Measurements from ENCODE around the gene RXRA.

RXRA gene

DNA sequence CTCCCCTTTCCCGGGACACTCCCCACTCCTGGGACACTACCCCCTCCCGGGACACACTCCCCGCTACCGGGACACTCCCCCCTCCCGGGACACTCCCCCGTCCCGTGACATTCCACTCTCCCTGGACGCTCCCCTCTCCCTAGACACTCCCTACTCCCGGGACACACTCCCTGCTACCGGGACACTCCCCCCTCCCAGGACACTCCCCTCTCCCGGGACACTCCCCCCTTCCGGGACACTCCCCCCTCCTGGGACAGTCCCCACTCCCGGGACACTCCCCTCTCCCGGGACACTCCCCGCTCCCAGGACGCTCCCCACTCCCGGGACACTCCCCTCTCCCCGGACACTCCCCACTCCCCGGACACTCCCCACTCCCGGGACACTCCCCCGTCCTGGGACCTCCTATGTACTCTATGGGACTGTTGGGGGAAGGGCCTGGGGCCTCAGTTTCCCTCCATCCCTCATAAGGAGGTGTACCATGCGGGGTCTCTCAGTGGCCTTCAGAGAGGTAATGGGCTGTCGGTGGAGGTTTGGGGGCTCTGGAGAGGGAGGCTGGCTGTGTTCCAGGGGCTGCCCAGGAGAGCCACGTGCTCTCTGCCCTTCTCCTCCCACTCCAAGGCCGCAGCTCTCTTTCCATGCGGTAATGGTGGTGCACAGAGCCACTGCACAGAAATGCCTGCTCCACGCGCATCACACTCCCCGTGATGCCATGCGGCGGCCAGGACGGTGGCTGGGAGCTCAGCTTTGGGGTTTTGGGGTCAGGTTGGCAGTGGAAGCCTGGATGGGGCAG lies 96.2 kb downstream of the RXRA start:
- H3K36me3 ChIP-seq (ENCODE audit: insufficient read depth, low read length): no peaks in the 10 kb centered on the region; the same call in 1 of the 2 replicates
- no peak overlapping the region for H3K27ac ChIP-seq
- H3K9ac ChIP-seq (ENCODE audit: insufficient read length): no peak overlapping the region
- TF ChIP-seq FOXP2 (optimal IDR thresholded peaks at IDR 0.05; ENCODE audit: control extremely low read depth, extremely low read length, insufficient read depth) (no peak), POLR2AphosphoS5 (IDR thresholded peaks at IDR 0.05; ENCODE audit: borderline replicate concordance, low read depth, low read length) (no peak), EZH2 (IDR thresholded peaks at IDR 0.05) (no peak)
- H3K4me3 ChIP-seq: no peak overlapping the region
- DNase-seq (ENCODE audit: low read depth, low spot score): no peak
- H3K9me3 ChIP-seq (ENCODE audit: low read depth, low read length): no peaks in the 10 kb centered on the region

DNA sequence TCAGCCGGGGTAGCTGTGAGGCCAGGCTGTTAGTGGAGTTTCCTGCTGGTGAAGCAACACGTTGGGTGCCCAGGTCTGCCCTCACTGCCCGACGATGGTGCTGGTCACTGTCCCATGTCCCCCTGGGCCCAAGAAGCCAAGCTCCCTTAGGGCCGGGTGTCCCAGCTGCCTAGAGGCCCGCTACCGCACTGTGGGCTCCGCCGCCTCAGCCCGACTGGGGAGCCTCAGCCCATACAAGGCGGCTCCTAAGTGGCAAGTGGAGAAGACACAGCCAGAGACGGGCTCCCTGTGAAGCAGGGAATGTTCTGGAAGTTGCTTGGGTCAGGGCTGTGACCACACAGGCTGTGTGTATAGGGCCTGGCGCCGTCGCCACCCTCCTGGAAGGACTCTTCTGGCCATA lies 96.9 kb downstream of the RXRA start:
- no peaks in the 10 kb centered on the region for H3K9me3 ChIP-seq (ENCODE audit: low read depth, low read length)
- H3K36me3 ChIP-seq (ENCODE audit: insufficient read depth, low read length): no peaks in the 10 kb centered on the region; the same call in 1 of the 2 replicates
- DNase-seq (ENCODE audit: low read depth, low spot score): no peak
- H3K9ac ChIP-seq (ENCODE audit: insufficient read length): no peak overlapping the region
- TF ChIP-seq EZH2 (IDR thresholded peaks at IDR 0.05) (no peak), FOXP2 (optimal IDR thresholded peaks at IDR 0.05; ENCODE audit: control extremely low read depth, extremely low read length, insufficient read depth) (no peak), POLR2AphosphoS5 (IDR thresholded peaks at IDR 0.05; ENCODE audit: borderline replicate concordance, low read depth, low read length) (no peak)
- H3K4me3 ChIP-seq: no peak overlapping the region
- H3K27ac ChIP-seq: no peak overlapping the region

- no peaks in the 10 kb centered on the region; the same call in 1 of the 2 replicates for H3K36me3 ChIP-seq (ENCODE audit: insufficient read depth, low read length)
- TF ChIP-seq EZH2 (IDR thresholded peaks at IDR 0.05) (no peak), FOXP2 (optimal IDR thresholded peaks at IDR 0.05; ENCODE audit: control extremely low read depth, extremely low read length, insufficient read depth) (no peak), POLR2AphosphoS5 (IDR thresholded peaks at IDR 0.05; ENCODE audit: borderline replicate concordance, low read depth, low read length) (no peak)
- DNase-seq (ENCODE audit: low read depth, low spot score): no peak
- H3K27ac ChIP-seq: no peak overlapping the region
- no peak overlapping the region for H3K4me3 ChIP-seq
- no peaks in the 10 kb centered on the region for H3K9me3 ChIP-seq (ENCODE audit: low read depth, low read length)
- no peak overlapping the region for H3K9ac ChIP-seq (ENCODE audit: insufficient read length)
Measured at GRCh38 chr9:134423749-134424148, 97.5 kb downstream of the RXRA start.

DNA sequence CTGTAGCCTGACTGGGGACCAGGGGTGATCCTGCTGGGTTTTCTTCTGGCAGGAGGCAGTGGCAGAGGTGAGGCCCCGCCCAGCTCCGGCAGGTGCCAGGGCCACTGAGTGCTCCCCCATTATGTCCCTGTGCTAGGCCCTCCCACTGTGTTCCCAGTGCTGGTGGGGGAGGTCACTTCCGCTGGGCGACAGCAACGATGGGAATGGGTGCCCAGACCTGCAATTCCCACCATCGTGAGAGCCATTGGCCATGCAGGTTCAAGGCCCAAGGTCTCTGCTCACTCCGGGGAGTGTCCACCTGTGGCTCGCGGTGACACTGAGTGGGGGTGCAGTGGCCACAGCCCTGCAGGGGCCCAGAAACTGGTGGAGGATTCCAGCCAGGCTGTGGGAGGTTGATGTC lies 98.6 kb downstream of the RXRA start:
- Histone ChIP-seq H3K9ac (ENCODE audit: insufficient read length) (no peak overlapping the region), H3K4me3 (no peak overlapping the region), H3K27ac (no peak overlapping the region), H3K36me3 (ENCODE audit: insufficient read depth, low read length) (no peaks in the 10 kb centered on the region; the same call in 1 of the 2 replicates), H3K9me3 (ENCODE audit: low read depth, low read length) (no peaks in the 10 kb centered on the region)
- DNase-seq (ENCODE audit: low read depth, low spot score): no peak
- TF ChIP-seq EZH2 (IDR thresholded peaks at IDR 0.05): no peak
- no peak for TF ChIP-seq POLR2AphosphoS5 (IDR thresholded peaks at IDR 0.05; ENCODE audit: borderline replicate concordance, low read depth, low read length)
- TF ChIP-seq FOXP2 (optimal IDR thresholded peaks at IDR 0.05; ENCODE audit: control extremely low read depth, extremely low read length, insufficient read depth): no peak

- Histone ChIP-seq H3K9ac (ENCODE audit: insufficient read length) (no peak overlapping the region), H3K4me3 (no peak overlapping the region), H3K36me3 (ENCODE audit: insufficient read depth, low read length) (no peaks in the 10 kb centered on the region; the same call in 1 of the 2 replicates), H3K27ac (no peak overlapping the region), H3K9me3 (ENCODE audit: low read depth, low read length) (no peaks in the 10 kb centered on the region)
- no peak for TF ChIP-seq FOXP2 (optimal IDR thresholded peaks at IDR 0.05; ENCODE audit: control extremely low read depth, extremely low read length, insufficient read depth)
- TF ChIP-seq POLR2AphosphoS5 (IDR thresholded peaks at IDR 0.05; ENCODE audit: borderline replicate concordance, low read depth, low read length): no peak
- TF ChIP-seq EZH2 (IDR thresholded peaks at IDR 0.05): no peak
- DNase-seq (ENCODE audit: low read depth, low spot score): no peak
Measured at GRCh38 chr9:134425401-134425800, 99.1 kb downstream of the RXRA start.

- Histone ChIP-seq H3K9ac (ENCODE audit: insufficient read length) (no peak overlapping the region), H3K9me3 (ENCODE audit: low read depth, low read length) (no peaks in the 10 kb centered on the region), H3K4me3 (no peak overlapping the region), H3K27ac (no peak overlapping the region), H3K36me3 (ENCODE audit: insufficient read depth, low read length) (no peaks in the 10 kb centered on the region; the same call in 1 of the 2 replicates)
- TF ChIP-seq EZH2 (IDR thresholded peaks at IDR 0.05) (no peak), FOXP2 (optimal IDR thresholded peaks at IDR 0.05; ENCODE audit: control extremely low read depth, extremely low read length, insufficient read depth) (no peak), POLR2AphosphoS5 (IDR thresholded peaks at IDR 0.05; ENCODE audit: borderline replicate concordance, low read depth, low read length) (no peak)
- no peak for DNase-seq (ENCODE audit: low read depth, low spot score)
Measured at GRCh38 chr9:134425812-134426211, 99.6 kb downstream of the RXRA start.

- DNase-seq (ENCODE audit: low read depth, low spot score): no peak
- Histone ChIP-seq H3K27ac (no peak overlapping the region), H3K9ac (ENCODE audit: insufficient read length) (no peak overlapping the region), H3K36me3 (ENCODE audit: insufficient read depth, low read length) (no peaks in the 10 kb centered on the region; the same call in 1 of the 2 replicates), H3K4me3 (no peak overlapping the region), H3K9me3 (ENCODE audit: low read depth, low read length) (no peaks in the 10 kb centered on the region)
- TF ChIP-seq POLR2AphosphoS5 (IDR thresholded peaks at IDR 0.05; ENCODE audit: borderline replicate concordance, low read depth, low read length): no peak
- TF ChIP-seq EZH2 (IDR thresholded peaks at IDR 0.05): no peak
- TF ChIP-seq FOXP2 (optimal IDR thresholded peaks at IDR 0.05; ENCODE audit: control extremely low read depth, extremely low read length, insufficient read depth): no peak
Measured at GRCh38 chr9:134426436-134426835, 100.2 kb downstream of the RXRA start.

- H3K9me3 ChIP-seq (ENCODE audit: low read depth, low read length): no peaks in the 10 kb centered on the region
- H3K36me3 ChIP-seq (ENCODE audit: insufficient read depth, low read length): no peaks in the 10 kb centered on the region; the same call in 1 of the 2 replicates
- no peak for TF ChIP-seq FOXP2 (optimal IDR thresholded peaks at IDR 0.05; ENCODE audit: control extremely low read depth, extremely low read length, insufficient read depth)
- TF ChIP-seq EZH2 (IDR thresholded peaks at IDR 0.05): no peak
- no peak for DNase-seq (ENCODE audit: low read depth, low spot score)
- H3K4me3 ChIP-seq: no peak overlapping the region
- H3K27ac ChIP-seq: no peak overlapping the region
- H3K9ac ChIP-seq (ENCODE audit: insufficient read length): no peak overlapping the region
Measured at GRCh38 chr9:134427153-134427782, 101.0 kb downstream of the RXRA start.
